ENCODE measurements around the gene DENND1A. TPM values are rescaled to one million over a fixed set of nuclear protein-coding genes. Genes with fewer than 3 reads are reported as not detected.
"Not testable (repeated sequence)": the region's sequence is repeated elsewhere in the genome, so short reads cannot be mapped to it uniquely, and the experiment has no call there.

DENND1A gene
- total RNA-seq, 1 donor from 2014 or later = 25.2 TPM

GRCh38 chr9:123911024-123911423 lies 18.9 kb downstream of the DENND1A start:
- POLR2A ChIA-PET = no interaction called here
- Mint-ChIP-seq H3K27me3 (no peaks in the 10 kb centered on the region), H3K9me3 (peaks cover 2% of the 10 kb centered on the region), H3K4me3 (no peak overlapping the region), H3K27ac (no peak overlapping the region), H3K36me3 (ENCODE audit: low read depth) (peaks cover 11% of the 10 kb centered on the region), H3K4me1 (no peaks in the 10 kb centered on the region)
- DNase-seq (no peak), ATAC-seq (ENCODE audit: low read depth) (no peak)
- CTCF ChIA-PET = no interaction called here
- TF ChIP-seq CTCF (IDR thresholded peaks at IDR 0.05) = no peak
- intact Hi-C loops (cut with micrococcal nuclease) = no loop called here

- H3K27me3 Mint-ChIP-seq; DNase-seq; H3K9me3 Mint-ChIP-seq; ATAC-seq (ENCODE audit: low read depth); POLR2A ChIA-PET; intact Hi-C loops (cut with micrococcal nuclease); H3K4me1 Mint-ChIP-seq; H3K4me3 Mint-ChIP-seq; H3K27ac Mint-ChIP-seq; CTCF ChIA-PET: not testable (repeated sequence)
- H3K36me3 Mint-ChIP-seq (ENCODE audit: low read depth) = peaks cover 11% of the 10 kb centered on the region
Observed at GRCh38 chr9:123909192-123909591, 20.7 kb downstream of the DENND1A start.

- H3K27me3 Mint-ChIP-seq; H3K4me3 Mint-ChIP-seq; ATAC-seq (ENCODE audit: low read depth); H3K27ac Mint-ChIP-seq; POLR2A ChIA-PET; H3K9me3 Mint-ChIP-seq; CTCF ChIA-PET; intact Hi-C loops (cut with micrococcal nuclease); H3K4me1 Mint-ChIP-seq; DNase-seq: not testable (repeated sequence)
- peaks cover 13% of the 10 kb centered on the region for H3K36me3 Mint-ChIP-seq (ENCODE audit: low read depth)
Observed at GRCh38 chr9:123903550-123903949, 26.4 kb downstream of the DENND1A start.

- H3K4me3 Mint-ChIP-seq = no peak overlapping the region
- POLR2A ChIA-PET = no interaction called here
- intact Hi-C loops (cut with micrococcal nuclease) = no loop called here
- no peak for TF ChIP-seq CTCF (IDR thresholded peaks at IDR 0.05)
- no peaks in the 10 kb centered on the region for H3K9me3 Mint-ChIP-seq
- H3K4me1 Mint-ChIP-seq = peaks cover 6% of the 10 kb centered on the region
- H3K27me3 Mint-ChIP-seq = no peaks in the 10 kb centered on the region
- ATAC-seq (ENCODE audit: low read depth) (no peak), DNase-seq (no peak)
- H3K27ac Mint-ChIP-seq = no peak overlapping the region
- CTCF ChIA-PET = interaction anchor here (0.6 kb wide), 1 partner anchor 129 kb away, joined by 3 read pairs; no protein-coding TSS in a partner anchor
- H3K36me3 Mint-ChIP-seq (ENCODE audit: low read depth) = no peaks in the 10 kb centered on the region
Observed at GRCh38 chr9:123894822-123895221, 35.1 kb downstream of the DENND1A start.

- Mint-ChIP-seq H3K27me3 (no peaks in the 10 kb centered on the region), H3K36me3 (ENCODE audit: low read depth) (no peaks in the 10 kb centered on the region), H3K9me3 (no peaks in the 10 kb centered on the region), H3K27ac (no peak overlapping the region), H3K4me1 (peaks cover 6% of the 10 kb centered on the region), H3K4me3 (no peak overlapping the region)
- no peak for TF ChIP-seq CTCF (IDR thresholded peaks at IDR 0.05)
- ChIA-PET CTCF (no interaction called here), POLR2A (no interaction called here)
- DNase-seq (no peak), ATAC-seq (ENCODE audit: low read depth) (no peak)
- intact Hi-C loops (cut with micrococcal nuclease) = no loop called here
Observed at GRCh38 chr9:123893831-123894460, 36.0 kb downstream of the DENND1A start.

- no peak for TF ChIP-seq CTCF (IDR thresholded peaks at IDR 0.05)
- DNase-seq = no peak
- no peak overlapping the region for H3K4me3 Mint-ChIP-seq
- peaks cover 6% of the 10 kb centered on the region for H3K4me1 Mint-ChIP-seq
- ChIA-PET CTCF (no interaction called here), POLR2A (no interaction called here)
- H3K27ac Mint-ChIP-seq = no peak overlapping the region
- no peak for ATAC-seq (ENCODE audit: low read depth)
- H3K36me3 Mint-ChIP-seq (ENCODE audit: low read depth) = peaks cover under 1% of the 10 kb centered on the region
- no peaks in the 10 kb centered on the region for H3K27me3 Mint-ChIP-seq
- intact Hi-C loops (cut with micrococcal nuclease) = no loop called here
- no peaks in the 10 kb centered on the region for H3K9me3 Mint-ChIP-seq
Observed at GRCh38 chr9:123893115-123893514, 36.8 kb downstream of the DENND1A start.

Data from activated B cell treated with CpG ODN at 0.5 μM for 24 hours (primary cell).